Loucy (cell line): ENCODE measurements around the gene ABTB2.

ENCODE experiments used
- H2AFZ ChIP-seq: fragments of 200-600 bp; sonication (generic); 2 replicates; pipeline ENCODE4 v1.6.0; 2016; ENCODE audit warnings: antibody characterized with exemption, mild to moderate bottlenecking, low read length, moderate library complexity
- H3F3A ChIP-seq: fragments of 200-600 bp; 2 replicates; pipeline ENCODE4 v1.6.0; 2016; ENCODE audit warnings: antibody characterized with exemption, low read depth, mild to moderate bottlenecking
- H3K27me3 ChIP-seq: fragments of 200-600 bp; sonication (generic); 2 replicates; pipeline ENCODE4 v1.6.1; 2014; ENCODE audit warnings: low read length, mild to moderate bottlenecking; ENCODE audit not compliant: insufficient read depth, poor library complexity, severe bottlenecking
- H3K36me3 ChIP-seq: fragments of 200-600 bp; sonication (generic); 2 replicates; pipeline ENCODE4 v1.6.1; 2016; ENCODE audit warnings: low read length; ENCODE audit not compliant: insufficient read depth
- H3K4me1 ChIP-seq: fragments of 200-600 bp; sonication (generic); 2 replicates; pipeline ENCODE4 v1.5.1; 2014; ENCODE audit warnings: low read length, mild to moderate bottlenecking; ENCODE audit not compliant: insufficient read depth, poor library complexity, severe bottlenecking
- H3K4me2 ChIP-seq: fragments of 200-600 bp; sonication (generic); 2 replicates; pipeline ENCODE4 v1.6.0; 2014; ENCODE audit warnings: antibody characterized with exemption, low read length, low read depth, mild to moderate bottlenecking; ENCODE audit not compliant: poor library complexity, severe bottlenecking
- H3K4me3 ChIP-seq: fragments of 200-600 bp; sonication (generic); 2 replicates; pipeline ENCODE4 v1.5.1; 2014; ENCODE audit warnings: low read length, mild to moderate bottlenecking, mixed read lengths; ENCODE audit not compliant: poor library complexity, severe bottlenecking
- H3K79me2 ChIP-seq: fragments of 200-600 bp; sonication (generic); 2 replicates; pipeline ENCODE4 v1.6.1; 2014; ENCODE audit warnings: low read length; ENCODE audit not compliant: insufficient read depth
- H3K9ac ChIP-seq: fragments of 200-600 bp; sonication (generic); 2 replicates; pipeline ENCODE4 v1.6.0; 2014; ENCODE audit warnings: mild to moderate bottlenecking, low read depth, low read length, moderate library complexity; ENCODE audit not compliant: poor library complexity, severe bottlenecking
- H3K9me2 ChIP-seq: fragments of 200-600 bp; sonication (generic); replicated peaks from 2 replicates; pipeline ENCODE4 v1.6.1; 2016; ENCODE audit warnings: low read depth, low read length, mixed read lengths
- H3K9me3 ChIP-seq: fragments of 200-600 bp; sonication (generic); 2 replicates; pipeline ENCODE4 v1.6.1; 2014; ENCODE audit warnings: mild to moderate bottlenecking, antibody characterized with exemption, low read length, low read depth; ENCODE audit not compliant: insufficient read depth
- H4K20me1 ChIP-seq: fragments of 200-600 bp; sonication (generic); 2 replicates; pipeline ENCODE4 v1.6.0; 2014; ENCODE audit warnings: antibody characterized with exemption, low read length, mild to moderate bottlenecking; ENCODE audit not compliant: insufficient read depth, poor library complexity, severe bottlenecking
- EZH2phosphoT487 ChIP-seq: fragments of 200-600 bp; IDR thresholded peaks from 2 replicates; pipeline ENCODE4 v1.6.1; 2018; ENCODE audit warnings: antibody characterized with exemption, mild to moderate bottlenecking, moderate library complexity, borderline replicate concordance
- TF ChIP-seq, protein P1 (sequence below): fragments of 200-600 bp; sonication (generic); conservative IDR thresholded peaks from 2 replicates; pipeline ENCODE4 v1.5.1; 2014; ENCODE audit warnings: mild to moderate bottlenecking, antibody characterized with exemption, low read length

The ABTB2 gene

DNA sequence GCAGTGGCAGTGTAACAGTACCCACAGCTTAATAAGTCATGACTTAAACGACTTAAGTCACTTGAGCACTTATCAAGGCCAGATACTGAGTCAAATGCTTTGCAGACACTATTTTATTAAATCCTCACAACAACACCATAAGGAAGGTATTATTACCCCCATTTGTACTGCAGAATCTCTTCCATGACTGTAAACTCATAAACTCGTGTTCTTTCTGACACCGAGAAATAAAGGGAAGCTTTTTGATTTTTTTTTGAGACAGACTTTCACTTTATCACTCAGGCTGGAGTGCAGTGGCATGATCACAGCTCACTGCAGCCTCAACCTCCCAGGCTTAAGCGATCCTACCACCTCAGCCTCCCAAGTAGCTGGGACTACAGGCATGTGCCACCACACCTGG is 103.8 kb downstream of the ABTB2 start:
- Histone ChIP-seq H3K4me2 (peak overlapping the region; percentile 5), H3K4me3 (no peak overlapping the region), H3K79me2 (no peaks in the 10 kb centered on the region), H2AFZ (no peak overlapping the region), H3K36me3 (no peaks in the 10 kb centered on the region), H3K9ac (no peak overlapping the region), H3K9me3 (no peaks in the 10 kb centered on the region), H3K27me3 (no peaks in the 10 kb centered on the region), H3K4me1 (peaks cover 37% of the 10 kb centered on the region), H3F3A (no peaks in the 10 kb centered on the region), H3K9me2 (no peaks in the 10 kb centered on the region), H4K20me1 (no peaks in the 10 kb centered on the region)
- TF ChIP-seq EZH2phosphoT487, result no peak
- TF ChIP-seq, protein P1, sequence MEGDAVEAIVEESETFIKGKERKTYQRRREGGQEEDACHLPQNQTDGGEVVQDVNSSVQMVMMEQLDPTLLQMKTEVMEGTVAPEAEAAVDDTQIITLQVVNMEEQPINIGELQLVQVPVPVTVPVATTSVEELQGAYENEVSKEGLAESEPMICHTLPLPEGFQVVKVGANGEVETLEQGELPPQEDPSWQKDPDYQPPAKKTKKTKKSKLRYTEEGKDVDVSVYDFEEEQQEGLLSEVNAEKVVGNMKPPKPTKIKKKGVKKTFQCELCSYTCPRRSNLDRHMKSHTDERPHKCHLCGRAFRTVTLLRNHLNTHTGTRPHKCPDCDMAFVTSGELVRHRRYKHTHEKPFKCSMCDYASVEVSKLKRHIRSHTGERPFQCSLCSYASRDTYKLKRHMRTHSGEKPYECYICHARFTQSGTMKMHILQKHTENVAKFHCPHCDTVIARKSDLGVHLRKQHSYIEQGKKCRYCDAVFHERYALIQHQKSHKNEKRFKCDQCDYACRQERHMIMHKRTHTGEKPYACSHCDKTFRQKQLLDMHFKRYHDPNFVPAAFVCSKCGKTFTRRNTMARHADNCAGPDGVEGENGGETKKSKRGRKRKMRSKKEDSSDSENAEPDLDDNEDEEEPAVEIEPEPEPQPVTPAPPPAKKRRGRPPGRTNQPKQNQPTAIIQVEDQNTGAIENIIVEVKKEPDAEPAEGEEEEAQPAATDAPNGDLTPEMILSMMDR, result no peak

DNA sequence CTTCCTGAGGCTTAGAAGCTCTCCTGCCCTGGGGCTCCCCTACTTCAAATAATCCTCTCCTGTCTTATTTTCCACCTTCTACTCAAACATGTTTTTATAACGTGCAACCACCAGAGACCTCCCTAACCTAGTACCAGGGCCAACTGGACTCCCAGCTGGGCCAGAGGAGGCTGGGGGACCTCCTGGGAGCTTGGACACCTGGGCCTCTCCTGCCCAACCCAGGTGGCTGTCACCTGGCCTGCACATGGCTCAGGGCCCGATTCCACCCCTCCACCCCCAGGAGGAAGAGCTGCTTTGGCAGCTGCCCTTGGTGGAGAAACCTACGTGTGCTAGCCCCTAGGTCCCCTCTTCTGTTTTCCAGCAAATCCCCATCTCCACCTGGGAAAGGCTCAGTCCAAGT is 105.2 kb downstream of the ABTB2 start:
- H3K4me2 ChIP-seq, result no peak overlapping the region
- H3F3A ChIP-seq, result no peaks in the 10 kb centered on the region
- TF ChIP-seq EZH2phosphoT487, result no peak
- TF ChIP-seq, protein P1, result 0 out of 2 replicates have a peak, but pooled peaks have one; percentile 10
- H3K36me3 ChIP-seq, result no peaks in the 10 kb centered on the region
- no peaks in the 10 kb centered on the region for H3K79me2 ChIP-seq
- no peaks in the 10 kb centered on the region for H3K27me3 ChIP-seq
- no peaks in the 10 kb centered on the region for H4K20me1 ChIP-seq
- H3K4me3 ChIP-seq, result no peak overlapping the region
- no peak overlapping the region for H3K9ac ChIP-seq
- H3K9me2 ChIP-seq, result no peaks in the 10 kb centered on the region
- peaks cover 50% of the 10 kb centered on the region for H3K4me1 ChIP-seq
- H2AFZ ChIP-seq, result no peak overlapping the region
- no peaks in the 10 kb centered on the region for H3K9me3 ChIP-seq

DNA sequence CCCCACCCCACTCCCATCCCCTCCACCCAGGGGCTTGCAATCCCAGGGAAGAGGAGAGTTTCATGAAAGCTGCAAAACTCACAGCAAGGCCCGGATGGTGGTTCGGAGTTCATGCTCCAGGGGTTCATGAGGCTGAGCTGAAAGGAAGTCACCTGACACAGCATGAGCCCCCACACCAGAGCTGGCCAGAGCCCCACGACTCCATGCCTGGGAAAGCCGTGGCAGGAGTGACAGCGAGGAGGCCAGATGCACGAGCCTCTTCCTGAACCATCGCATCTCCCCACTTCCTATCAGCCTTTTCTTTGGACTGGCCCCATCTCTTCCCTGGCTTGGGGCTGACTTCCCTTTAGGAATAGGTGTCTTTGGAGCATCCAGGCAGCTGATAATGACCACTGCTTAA is 105.8 kb downstream of the ABTB2 start:
- Histone ChIP-seq H4K20me1 (no peaks in the 10 kb centered on the region), H2AFZ (no peak overlapping the region), H3K4me3 (no peak overlapping the region), H3K79me2 (no peaks in the 10 kb centered on the region), H3K4me1 (peaks cover 54% of the 10 kb centered on the region), H3K4me2 (peak overlapping the region; percentile 59), H3K36me3 (no peaks in the 10 kb centered on the region), H3K27me3 (no peaks in the 10 kb centered on the region), H3K9me2 (no peaks in the 10 kb centered on the region), H3K9ac (no peak overlapping the region), H3F3A (no peaks in the 10 kb centered on the region), H3K9me3 (no peaks in the 10 kb centered on the region)
- no peak for TF ChIP-seq EZH2phosphoT487
- TF ChIP-seq, protein P1, result no peak
